Stomach (tissue), 8 donors: Measurements from ENCODE around the gene SLC16A6. TPM values are rescaled to one million over a fixed set of nuclear protein-coding genes. Genes with fewer than 3 reads are reported as not detected.

ENCODE experiments used
- polyA plus RNA-seq, 3 donors: library from polyadenylated mRNA; stranded (reverse); fragments of 200-250 nt; gene quantifications; one replicate each; pipeline ENCODE4 v1.2.3, GENCODE V29; 2013
- total RNA-seq, 5 donors: library from RNA; depleted of rRNA; stranded (reverse); fragments of >200 nt; gene quantifications; one replicate each; pipeline versions ENCODE4 v1.1.0 to v1.2.3, GENCODE V29; 2014 to 2016
- donor health status: healthy with polysubstance abuse.
- donor health status: Bipolar disorder and iron deficiency.
- donor health status: healthy.

SLC16A6 gene
- total and polyA plus RNA-seq, 8 donors, result 0.37 to 0.92 (median 0.80) TPM; not detected in 5

Other genes starting within 250 kb of the SLC16A6 start
- 10 to 100 TPM in 4 of 5 donors, 1 to 10 TPM in 1; 1.2 to 73.2 (median 30.7) TPM for gene AMZ2, start 43.1 kb downstream of the SLC16A6 start, total RNA-seq
- gene AMZ2, start 43.1 kb downstream of the SLC16A6 start, polyA plus RNA-seq, result 10 to 100 TPM; 46.3 to 61.7 (median 47.7) TPM
- 10 to 100 TPM in 2 of 5 donors, 1 to 10 TPM in 2, under 1 TPM in 1; 0.45 to 74.7 (median 7.5) TPM for gene ARSG, start 368 bp upstream of the SLC16A6 start, total RNA-seq
- gene ARSG, start 368 bp upstream of the SLC16A6 start, polyA plus RNA-seq, result 1 to 10 TPM in 2 of 3 donors, under 1 TPM in 1; 0.56 to 1.7 (median 1.1) TPM
- gene WIPI1, start 166.4 kb upstream of the SLC16A6 start, total RNA-seq, result 10 to 100 TPM in 4 of 5 donors, 1 to 10 TPM in 1; 8.2 to 99.1 (median 76.3) TPM
- 10 to 100 TPM; 20.3 to 49.7 (median 35.3) TPM for gene WIPI1, start 166.4 kb upstream of the SLC16A6 start, polyA plus RNA-seq
- 100 to 1,000 TPM in 3 of 5 donors, 10 to 100 TPM in 2; 22.6 to 323 (median 154) TPM for gene PRKAR1A, start 221.3 kb upstream of the SLC16A6 start, total RNA-seq
- 10 to 100 TPM; 38.9 to 89.5 (median 71.2) TPM for gene PRKAR1A, start 221.3 kb upstream of the SLC16A6 start, polyA plus RNA-seq